Upper lobe of left lung (tissue), 4 donors: ENCODE measurements around the gene GMIP.

Source experiments
- EP300 ChIP-seq, 4 donors: sonication (generic); formaldehyde crosslinking; IDR thresholded peaks; one replicate each; pipeline ENCODE4 v1.5.1; 2017; ENCODE audit warnings: antibody characterized with exemption in 4 of 4, control low read depth in 2 of 4
- POLR2AphosphoS5 ChIP-seq, 2 donors: sonication (generic); formaldehyde crosslinking; IDR thresholded peaks; one replicate each; pipeline ENCODE4 v1.5.1; 2017; ENCODE audit warnings: antibody characterized with exemption in 2 of 2
- TF ChIP-seq, protein P1 (sequence below), 6 experiments: fragments of 450-650 bp in 4 of 6; fragments of 200-600 bp in 2 of 6; sonication (generic) in 2 of 6; IDR thresholded peaks; one replicate each; pipeline ENCODE4 v1.5.1; 2016 to 2019; ENCODE audit warnings: antibody characterized with exemption in 6 of 6

DNA sequence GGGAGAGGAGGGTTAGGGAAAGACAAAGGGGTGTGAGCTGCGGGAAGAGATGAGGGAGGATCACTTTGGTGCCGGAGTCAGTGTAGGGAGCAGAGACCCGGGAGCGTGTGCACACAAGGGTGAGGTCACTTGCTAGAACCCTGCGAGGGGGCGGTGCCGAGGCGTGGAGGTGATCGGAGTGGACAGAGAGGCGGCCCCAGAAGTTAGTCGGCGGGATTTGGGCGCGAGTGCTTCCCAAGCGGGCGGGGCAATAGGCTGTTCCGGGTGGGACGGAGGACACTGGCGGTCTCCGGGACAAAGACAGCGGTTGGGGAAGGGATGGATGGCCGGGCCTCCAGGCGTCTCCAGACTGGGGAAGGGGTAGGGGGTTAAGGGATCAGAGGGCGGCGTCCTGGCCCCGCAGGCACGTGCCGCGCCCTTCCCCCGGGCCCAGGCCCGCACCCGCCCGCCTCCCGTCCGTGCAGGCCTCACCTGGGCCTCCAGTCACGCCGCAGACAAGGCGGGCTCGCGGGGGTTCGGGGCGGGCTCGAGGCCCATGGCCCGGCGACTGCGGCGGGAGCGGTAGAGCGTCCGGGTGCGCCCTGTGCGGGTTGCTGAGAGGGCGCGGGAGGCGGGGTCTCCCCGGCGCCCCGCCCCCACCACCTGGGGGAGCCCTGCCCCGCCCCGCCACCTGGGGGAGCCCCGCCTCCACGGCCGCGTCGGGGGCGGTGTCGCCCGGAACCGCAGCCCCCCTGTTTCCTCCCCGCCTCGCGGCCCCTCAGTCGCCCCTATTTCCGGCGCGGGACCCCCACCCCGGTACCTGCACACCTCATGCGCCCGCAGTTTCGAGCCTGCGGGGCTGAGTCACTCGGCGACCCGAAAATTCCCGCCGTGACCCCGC, 15.6 kb downstream of the GMIP start, which contains the start of gene LPAR2:
- TF ChIP-seq, protein P1, sequence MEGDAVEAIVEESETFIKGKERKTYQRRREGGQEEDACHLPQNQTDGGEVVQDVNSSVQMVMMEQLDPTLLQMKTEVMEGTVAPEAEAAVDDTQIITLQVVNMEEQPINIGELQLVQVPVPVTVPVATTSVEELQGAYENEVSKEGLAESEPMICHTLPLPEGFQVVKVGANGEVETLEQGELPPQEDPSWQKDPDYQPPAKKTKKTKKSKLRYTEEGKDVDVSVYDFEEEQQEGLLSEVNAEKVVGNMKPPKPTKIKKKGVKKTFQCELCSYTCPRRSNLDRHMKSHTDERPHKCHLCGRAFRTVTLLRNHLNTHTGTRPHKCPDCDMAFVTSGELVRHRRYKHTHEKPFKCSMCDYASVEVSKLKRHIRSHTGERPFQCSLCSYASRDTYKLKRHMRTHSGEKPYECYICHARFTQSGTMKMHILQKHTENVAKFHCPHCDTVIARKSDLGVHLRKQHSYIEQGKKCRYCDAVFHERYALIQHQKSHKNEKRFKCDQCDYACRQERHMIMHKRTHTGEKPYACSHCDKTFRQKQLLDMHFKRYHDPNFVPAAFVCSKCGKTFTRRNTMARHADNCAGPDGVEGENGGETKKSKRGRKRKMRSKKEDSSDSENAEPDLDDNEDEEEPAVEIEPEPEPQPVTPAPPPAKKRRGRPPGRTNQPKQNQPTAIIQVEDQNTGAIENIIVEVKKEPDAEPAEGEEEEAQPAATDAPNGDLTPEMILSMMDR (IDR thresholded peaks at IDR 0.05) = peak in 1 of 6 experiments; percentile 23
- no peak for TF ChIP-seq POLR2AphosphoS5 (IDR thresholded peaks at IDR 0.05)
- TF ChIP-seq EP300 (IDR thresholded peaks at IDR 0.05) = no peak
